A172 (cell line): ENCODE data around the gene MAPK1. TPM values are rescaled to one million over a fixed set of nuclear protein-coding genes. Genes with fewer than 3 reads are reported as not detected.
"Not testable (repeated sequence)": the region's sequence is repeated elsewhere in the genome, so short reads cannot be mapped to it uniquely, and the experiment has no call there.

Experiments used
- DNase-seq: peaks from one replicate; pipeline ENCODE4 v3.0.0-alpha.2; 2015; ENCODE audit warnings: low spot score
- total RNA-seq: library from RNA; depleted of rRNA; stranded (reverse); fragments of >200 nt; shearing (Covaris generic); gene quantifications from 2 replicates; pipeline ENCODE4 v1.2.3, GENCODE V29; 2014

Gene MAPK1
- total RNA-seq, 1 experiment from 2014 or later, result 41.2 TPM

DNA sequence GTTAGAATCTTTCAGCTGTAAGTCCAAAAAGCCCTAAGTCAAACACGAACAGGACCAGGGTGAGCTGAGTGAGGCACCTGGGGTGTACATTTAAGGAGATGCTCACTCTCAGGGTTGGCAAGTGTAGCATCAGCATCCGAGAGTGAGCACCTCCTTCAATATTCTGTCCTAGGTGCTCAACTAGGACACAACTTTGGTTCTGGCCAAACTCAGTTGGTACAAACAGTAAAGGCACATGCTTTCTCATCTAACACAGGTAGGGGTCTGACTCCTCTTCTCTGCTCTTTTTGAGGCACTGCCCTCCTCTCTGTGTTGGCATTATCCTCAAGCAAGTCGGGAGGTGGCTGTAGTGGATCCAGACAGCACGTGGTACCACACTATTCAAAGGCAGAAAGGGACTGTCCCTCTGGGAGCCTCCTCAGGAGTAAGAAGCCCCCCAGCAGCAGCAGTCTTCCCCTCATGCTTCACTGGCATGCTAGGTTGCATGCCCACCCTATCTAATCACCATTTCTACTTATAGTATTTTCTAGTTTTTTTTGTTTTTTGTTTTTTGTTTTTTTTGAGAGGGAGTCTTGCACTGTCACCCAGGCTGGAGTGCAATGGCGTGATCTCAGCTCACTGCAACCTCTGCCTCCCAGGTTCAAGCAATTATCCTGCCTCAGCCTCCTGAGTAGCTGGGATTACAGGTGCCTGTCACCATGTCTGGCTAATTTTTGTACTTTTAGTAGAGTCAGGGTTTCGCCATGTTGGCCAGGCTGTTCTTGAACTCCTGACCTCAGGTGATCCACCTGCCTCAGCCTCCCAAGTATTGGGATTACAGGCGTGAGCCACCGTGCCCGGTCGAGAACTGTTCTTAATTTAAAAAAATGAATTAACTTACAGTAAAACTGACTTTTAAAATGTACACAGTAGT lies 14.7 kb upstream of the MAPK1 start:
- no peak for DNase-seq

GRCh38 chr22:21876486-21877176 lies 9.2 kb upstream of the MAPK1 start:
- DNase-seq, result no peak

GRCh38 chr22:21874953-21875352 lies 7.5 kb upstream of the MAPK1 start:
- DNase-seq, result not testable (repeated sequence)

- no peak for DNase-seq
These were observed 6.2 kb upstream of the MAPK1 start for GRCh38 chr22:21873619-21874018.

DNA sequence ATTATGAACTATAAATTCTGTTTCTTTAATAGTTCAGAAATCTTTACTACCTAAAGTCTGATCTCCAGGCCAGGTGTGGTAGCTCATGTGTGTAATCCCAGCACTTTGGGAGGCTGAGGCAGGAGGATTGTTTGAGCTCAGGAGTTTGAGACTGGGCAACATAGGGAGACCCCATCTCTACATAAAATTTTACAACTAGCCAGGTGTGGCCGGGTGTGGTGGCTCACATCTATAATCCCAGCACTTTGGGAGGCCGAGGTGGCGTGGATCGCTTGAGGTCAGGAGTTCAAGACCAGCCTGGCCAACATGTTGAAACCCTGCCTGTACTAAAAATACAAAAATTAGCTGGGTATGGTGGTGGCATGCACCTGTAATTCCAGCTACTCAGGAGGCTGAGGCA lies 5.3 kb upstream of the MAPK1 start:
- not testable (repeated sequence) for DNase-seq

DNA sequence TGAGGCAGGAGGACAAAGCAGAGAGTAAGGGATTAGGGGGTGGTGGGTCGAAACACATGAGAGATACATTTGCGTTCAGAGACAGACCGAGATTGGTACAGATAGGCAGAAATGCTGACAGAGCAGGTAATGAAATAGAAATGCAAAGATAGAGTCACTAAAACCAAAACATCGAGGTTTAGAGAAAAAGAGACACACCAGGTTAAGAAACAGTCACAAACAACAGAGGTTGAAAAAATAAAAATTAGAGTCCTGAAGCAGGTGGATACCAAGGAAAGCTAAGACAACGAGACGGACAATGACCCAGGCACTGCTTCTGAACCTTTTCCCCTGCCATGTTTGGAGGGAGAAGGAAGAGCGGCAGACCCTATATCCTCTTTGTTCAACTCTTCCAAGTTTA lies 1.2 kb upstream of the MAPK1 start:
- DNase-seq, result no peak

- DNase-seq, result no peak
These were observed 465 bp downstream of the MAPK1 start for GRCh38 chr22:21866833-21867527.

DNA sequence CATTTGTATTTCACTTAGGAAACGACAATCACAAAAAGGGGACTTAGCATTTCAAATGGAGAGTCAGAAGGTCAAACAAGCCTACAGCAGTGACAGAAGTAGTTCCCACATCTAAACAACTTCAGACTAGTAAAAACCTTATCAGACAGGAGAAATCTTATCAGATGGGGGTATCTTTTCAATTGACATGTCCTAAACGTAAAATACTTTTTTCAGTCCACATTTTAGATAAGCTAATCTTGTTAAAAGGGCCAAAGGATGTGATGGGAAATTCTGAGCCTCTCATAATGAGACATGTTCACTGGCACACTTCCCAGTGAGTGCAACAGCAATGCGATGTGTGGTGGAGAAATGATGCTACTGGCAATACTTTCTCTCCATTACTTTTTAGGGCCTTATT lies 2.4 kb downstream of the MAPK1 start:
- peak; percentile 58 for DNase-seq

DNA sequence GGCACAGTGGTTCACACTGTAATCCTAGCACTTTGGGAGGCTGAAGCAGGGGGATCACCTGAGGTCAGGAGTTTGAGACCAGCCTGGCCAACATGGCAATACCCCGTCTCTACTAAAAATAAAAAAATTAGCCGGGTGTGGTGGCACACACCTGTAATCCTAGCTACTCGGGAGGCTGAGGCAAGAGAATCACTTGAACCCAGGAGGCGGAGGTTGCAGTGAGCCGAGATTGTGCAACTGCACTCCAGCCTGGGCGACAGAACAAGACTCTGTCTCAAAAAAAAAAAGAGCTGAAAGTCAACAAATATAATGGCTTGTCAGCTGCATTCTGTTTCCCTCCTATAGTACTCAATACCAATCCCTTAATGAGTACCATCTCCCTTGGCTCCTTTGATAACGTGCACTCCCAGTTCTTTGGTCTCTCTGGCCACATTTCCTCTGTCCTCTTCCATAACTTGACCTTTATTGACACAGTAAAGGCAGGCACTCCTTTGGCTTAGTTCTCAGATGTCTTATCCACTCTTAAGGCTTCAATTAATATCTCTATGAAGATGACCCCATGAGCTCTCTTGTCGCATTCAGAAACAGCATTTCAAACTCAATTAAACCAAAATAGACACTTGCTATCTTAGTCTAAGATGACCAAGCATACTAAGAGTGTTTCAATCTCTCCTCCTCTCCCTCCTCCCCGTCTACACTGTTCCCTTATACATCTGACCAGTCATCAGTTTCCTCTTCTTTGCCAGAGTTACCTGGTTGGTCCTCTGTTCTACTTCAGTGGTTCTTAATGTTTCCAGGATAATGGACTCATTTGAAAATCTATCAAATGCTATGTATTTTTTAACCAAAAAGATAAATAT lies 4.8 kb downstream of the MAPK1 start:
- no peak for DNase-seq

GRCh38 chr22:21861851-21862250 lies 5.6 kb downstream of the MAPK1 start:
- DNase-seq, result no peak

DNA sequence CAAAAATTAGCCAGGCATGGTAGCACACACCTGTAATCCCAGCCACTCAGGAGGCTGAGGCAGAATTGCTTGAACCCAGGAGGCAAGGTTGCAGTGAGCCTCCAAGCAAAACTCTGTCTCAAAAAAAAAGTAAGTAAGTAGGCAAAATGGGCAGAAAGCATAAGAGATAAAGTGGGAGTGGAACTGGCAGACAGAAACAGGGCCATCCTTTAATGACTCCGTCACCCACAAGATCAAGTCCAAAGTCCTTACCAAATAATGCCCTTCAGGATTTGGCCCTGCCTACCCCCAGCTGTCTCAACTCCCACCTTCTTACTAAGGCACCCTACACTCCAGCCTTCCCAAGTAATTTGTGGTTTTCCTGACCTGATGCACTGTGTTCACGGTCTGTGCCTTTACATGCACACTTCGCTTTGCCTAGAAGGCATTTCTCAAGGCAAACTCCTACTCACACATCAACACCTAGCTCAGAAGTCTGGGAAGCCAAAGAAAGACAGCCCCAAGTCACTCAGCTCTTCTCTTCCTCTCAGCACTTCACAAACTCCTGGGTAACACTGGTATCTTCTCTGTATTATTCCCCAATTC lies 6.1 kb downstream of the MAPK1 start:
- DNase-seq, result no peak

DNA sequence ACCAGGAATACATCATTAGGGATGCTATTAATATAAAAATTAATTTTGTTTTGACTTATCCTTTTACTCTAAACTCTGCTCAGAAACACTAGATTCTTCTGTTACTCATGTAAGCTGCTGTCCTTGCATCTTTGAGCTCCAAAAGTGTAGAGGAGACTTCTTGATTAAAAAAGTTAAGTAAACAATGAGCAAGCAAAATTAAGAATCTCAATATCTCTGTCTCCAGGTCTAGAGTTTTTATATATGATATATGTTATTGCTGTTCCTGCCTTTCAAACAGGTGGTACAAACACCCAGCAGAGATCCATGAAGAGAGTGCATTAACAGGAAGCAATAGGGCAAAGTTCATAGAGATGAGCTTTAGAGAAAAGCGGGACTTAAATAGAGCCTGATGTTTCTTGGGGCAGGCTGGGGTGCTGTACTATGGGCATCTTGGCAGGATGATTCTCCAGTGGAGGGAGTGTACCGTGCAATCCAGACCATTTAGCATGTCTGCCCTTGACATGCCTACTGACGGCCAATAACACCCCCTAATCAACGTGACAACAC lies 6.9 kb downstream of the MAPK1 start:
- DNase-seq, result no peak

- no peak for DNase-seq
These were observed 9.2 kb downstream of the MAPK1 start for GRCh38 chr22:21858025-21858764.

- DNase-seq, result no peak
These were observed 9.9 kb downstream of the MAPK1 start for GRCh38 chr22:21857481-21857914.

- no peak for DNase-seq
These were observed 10.6 kb downstream of the MAPK1 start for GRCh38 chr22:21856868-21857267.

DNA sequence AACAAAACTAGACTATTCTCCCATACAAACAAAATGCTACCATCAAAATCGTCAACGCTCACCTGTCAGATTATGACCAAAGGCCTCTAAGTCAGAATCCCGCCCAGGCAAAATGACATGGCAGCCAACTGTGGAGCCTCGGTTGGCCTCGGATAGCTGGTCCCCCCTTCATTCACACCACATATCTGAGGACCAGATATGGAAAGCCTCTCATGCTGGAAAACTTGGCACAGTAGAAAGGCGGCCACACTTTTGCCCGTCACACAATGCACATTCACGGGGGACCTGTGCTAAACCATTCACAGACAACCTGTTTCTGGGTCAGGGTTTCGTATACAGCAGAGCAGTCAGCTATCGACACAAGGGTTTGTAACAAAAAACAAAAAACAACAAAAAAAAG lies 11.2 kb downstream of the MAPK1 start:
- DNase-seq, result no peak

DNA sequence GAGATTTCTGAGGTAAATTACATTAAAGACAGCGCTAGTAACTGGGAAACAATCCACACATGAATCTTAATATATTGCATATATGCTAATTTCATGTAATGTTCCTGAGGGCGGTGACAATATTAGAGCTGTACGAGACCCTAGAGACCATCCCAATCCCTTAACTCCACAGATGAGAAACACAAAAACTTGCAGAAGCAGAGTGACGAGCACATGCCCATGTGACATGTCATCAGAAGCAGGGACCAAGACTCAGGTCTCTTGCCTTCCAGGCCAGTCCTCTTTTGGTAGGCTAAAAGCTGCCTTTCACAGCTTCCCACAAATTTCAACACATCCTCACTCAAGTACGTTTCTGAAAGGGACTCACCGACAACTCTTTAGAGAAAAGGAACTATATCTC lies 11.8 kb downstream of the MAPK1 start:
- no peak for DNase-seq

DNA sequence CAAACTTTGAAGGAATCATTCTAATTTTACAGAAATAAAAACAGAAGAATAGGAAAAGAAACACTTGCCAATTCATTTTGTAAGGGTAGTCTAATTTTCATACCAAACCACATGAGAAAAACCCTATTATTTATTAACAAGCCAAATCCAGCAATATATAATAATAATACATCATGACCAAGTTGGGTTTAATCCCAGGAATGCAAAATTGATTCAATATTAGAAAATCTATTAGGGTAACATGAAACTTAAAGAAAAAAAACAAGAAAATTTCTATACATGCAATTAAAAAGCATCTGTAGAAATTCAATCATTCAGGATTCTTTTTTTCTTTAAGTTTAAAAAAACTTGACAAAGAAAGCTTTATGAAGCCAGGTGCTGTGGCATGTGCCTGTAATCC lies 16.8 kb downstream of the MAPK1 start:
- no peak for DNase-seq

GRCh38 chr22:21849489-21849888 lies 18.0 kb downstream of the MAPK1 start:
- no peak for DNase-seq

GRCh38 chr22:21848057-21848456 lies 19.4 kb downstream of the MAPK1 start:
- not testable (repeated sequence) for DNase-seq
